CD14-positive monocyte (primary cell): Measurements from ENCODE around the gene NQO1. TPM values are rescaled to one million over a fixed set of nuclear protein-coding genes. Genes with fewer than 3 reads are reported as not detected.

Source experiments
- DNase-seq, 3 donors: peaks; one replicate each; pipeline ENCODE4 v3.0.0-alpha.2; 2011 to 2022
- H2AFZ ChIP-seq: 2 replicates; pipeline ENCODE4 v1.6.0; 2012; ENCODE audit warnings: mild to moderate bottlenecking, low read depth, low read length, inconsistent platforms; ENCODE audit not compliant: insufficient read depth, poor library complexity, severe bottlenecking
- H3K27ac ChIP-seq, 2 donors: 1 replicate in 1 of 2; 2 replicates in 1 of 2; pipeline ENCODE4 v1.5.1; 2012 to 2013; ENCODE audit warnings: low read length in 2 of 2, control low read depth in 1 of 2, inconsistent platforms in 1 of 2, low read depth in 1 of 2, mild to moderate bottlenecking in 1 of 2
- H3K27me3 ChIP-seq, 2 donors: one replicate each; pipeline versions ENCODE4 v1.6.0 to v1.6.1; 2011 to 2013; ENCODE audit warnings: low read length in 2 of 2; ENCODE audit not compliant: control insufficient read depth in 2 of 2, insufficient read depth in 2 of 2
- H3K36me3 ChIP-seq, 2 donors: replicated peaks in 1 of 2; 1 replicate in 1 of 2; 2 replicates in 1 of 2; pipeline versions ENCODE4 v1.5.1 to v1.6.1; 2012 to 2013; ENCODE audit warnings: low read length in 2 of 2, control low read depth in 1 of 2, inconsistent platforms in 1 of 2, mild to moderate bottlenecking in 1 of 2; ENCODE audit not compliant: insufficient read depth in 2 of 2, control insufficient read depth in 1 of 2
- H3K4me1 ChIP-seq, 2 donors: 1 replicate in 1 of 2; 2 replicates in 1 of 2; pipeline versions ENCODE4 v1.5.1 to v1.6.1; 2012 to 2013; ENCODE audit warnings: low read length in 2 of 2, control low read depth in 1 of 2, inconsistent platforms in 1 of 2, mild to moderate bottlenecking in 1 of 2, moderate library complexity in 1 of 2; ENCODE audit not compliant: insufficient read depth in 2 of 2, control insufficient read depth in 1 of 2
- H3K4me2 ChIP-seq: replicated peaks from 2 replicates; pipeline ENCODE3; 2012; ENCODE audit warnings: low read length, moderate library complexity, mild to moderate bottlenecking; ENCODE audit not compliant: poor library complexity, severe bottlenecking; ENCODE audit errors: extremely low read depth
- H3K4me3 ChIP-seq, 3 experiments: fragments of 200-600 bp in 1 of 3; sonication (generic) in 1 of 3; replicated peaks in 1 of 3; 1 replicate in 2 of 3; 2 replicates in 1 of 3; pipeline ENCODE4 v1.5.1; 2011 to 2013; ENCODE audit warnings: low read length in 3 of 3, mild to moderate bottlenecking in 3 of 3, control low read depth in 2 of 3, low read depth in 2 of 3, inconsistent platforms in 1 of 3, moderate library complexity in 1 of 3
- H3K79me2 ChIP-seq: 2 replicates; pipeline ENCODE4 v1.6.0; 2012; ENCODE audit warnings: mild to moderate bottlenecking, control low read depth, inconsistent platforms, low read length, moderate library complexity; ENCODE audit not compliant: insufficient read depth
- H3K9ac ChIP-seq: 2 replicates; pipeline ENCODE4 v1.6.0; 2017; ENCODE audit warnings: low read length, mild to moderate bottlenecking; ENCODE audit not compliant: insufficient read depth, poor library complexity, severe bottlenecking
- H3K9me3 ChIP-seq, 2 donors: replicated peaks in 1 of 2; 1 replicate in 1 of 2; 2 replicates in 1 of 2; pipeline versions ENCODE4 v1.5.1 to v1.6.1; 2012 to 2013; ENCODE audit warnings: low read length in 2 of 2, control low read depth in 1 of 2; ENCODE audit not compliant: control insufficient read depth in 1 of 2, insufficient read depth in 1 of 2
- H4K20me1 ChIP-seq: 2 replicates; pipeline ENCODE4 v1.6.0; 2012; ENCODE audit warnings: mild to moderate bottlenecking, low read length, control low read depth, moderate library complexity; ENCODE audit not compliant: insufficient read depth
- H3K27ac Mint-ChIP-seq, 7 donors: one replicate each; pipeline ENCODE4 v1.8.0; 2020; ENCODE audit warnings: mild to moderate bottlenecking in 7 of 7, mixed read lengths in 7 of 7, moderate library complexity in 6 of 7, inconsistent platforms in 2 of 7
- H3K27me3 Mint-ChIP-seq, 3 donors: one replicate each; pipeline ENCODE4 v1.8.0; 2021 to 2022; ENCODE audit warnings: low read depth in 3 of 3, mild to moderate bottlenecking in 3 of 3, mixed read lengths in 3 of 3, moderate library complexity in 3 of 3, inconsistent platforms in 1 of 3
- H3K36me3 Mint-ChIP-seq, 2 donors: one replicate each; pipeline ENCODE4 v1.8.0; 2020; ENCODE audit warnings: mixed read lengths in 2 of 2, inconsistent platforms in 1 of 2, mild to moderate bottlenecking in 1 of 2
- H3K4me1 Mint-ChIP-seq: one replicate; pipeline ENCODE4 v1.8.0; 2020; ENCODE audit warnings: mild to moderate bottlenecking, mixed read lengths
- H3K4me3 Mint-ChIP-seq, 2 donors: one replicate each; pipeline ENCODE4 v1.8.0; 2020; ENCODE audit warnings: mild to moderate bottlenecking in 2 of 2, mixed read lengths in 2 of 2, moderate library complexity in 1 of 2
- H3K9me3 Mint-ChIP-seq, 7 donors: one replicate each; pipeline ENCODE4 v1.8.0; 2020 to 2022; ENCODE audit warnings: mixed read lengths in 7 of 7, mild to moderate bottlenecking in 6 of 7, moderate library complexity in 6 of 7, inconsistent platforms in 2 of 7
- WGBS: methylation state at CpG from one replicate; pipeline ENCODE4 v1.1.5; 2013; ENCODE audit warnings: missing lambda C conversion rate; ENCODE audit not compliant: insufficient coverage; 5-methylcytosine and 5-hydroxymethylcytosine counted together
- intact Hi-C, 2 donors: fragments of 100-400 bp; cut with micrococcal nuclease; formaldehyde crosslinking; loops; one replicate each; pipeline versions ENCODE4 v1.15.0 to v1.15.1; 2023
- polyA plus RNA-seq, 3 donors: library from polyadenylated mRNA; depleted of rRNA in 1 of 3; unstranded in 2 of 3; stranded (reverse) in 1 of 3; fragments of 300-500 nt in 2 of 3; fragments of >200 nt in 1 of 3; fragmentation: Illumina TruSeq in 2 of 3; gene quantifications; 1 replicate in 2 of 3; 2 replicates in 1 of 3; pipeline ENCODE4 v1.2.3, GENCODE V29; 2012 to 2021
- TF ChIP-seq, protein P1 (sequence below): fragments of 200-600 bp; IDR thresholded peaks from one replicate; pipeline ENCODE4 v1.8.0; 2022; ENCODE audit warnings: antibody characterized with exemption, mild to moderate bottlenecking

NQO1 gene
- polyA plus RNA-seq, 3 donors, result 0.51 to 3.9 (median 3.0) TPM

DNA sequence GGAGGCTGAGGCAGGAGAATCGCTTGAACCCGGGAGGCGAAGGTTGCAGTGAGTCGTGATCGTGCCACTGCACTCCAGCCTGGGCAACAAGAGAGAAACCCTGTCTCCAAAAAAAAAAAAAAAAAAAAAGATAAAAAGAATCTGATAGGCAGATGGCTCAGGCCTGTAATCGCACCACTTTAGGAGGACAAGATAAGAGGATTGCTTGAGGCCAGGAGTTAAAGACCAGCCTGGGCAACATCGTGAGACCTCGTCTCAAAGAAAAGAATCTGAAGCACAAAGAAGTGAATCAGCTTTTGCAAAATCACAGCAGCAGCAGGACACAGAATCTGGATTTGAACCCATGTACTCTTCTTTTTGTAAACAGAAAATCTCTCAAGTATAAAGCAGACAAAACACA lies 20.8 kb upstream of the NQO1 start:
- Histone ChIP-seq H3K79me2 (peaks cover 2% of the 10 kb centered on the region), H3K36me3 (peaks cover 82 to 99% of the 10 kb centered on the region in 2 donors), H3K27ac (no peak overlapping the region), H3K4me1 (no peaks in the 10 kb centered on the region), H3K27me3 (no peaks in the 10 kb centered on the region), H2AFZ (no peak overlapping the region), H3K9ac (no peak overlapping the region), H3K4me3 (no peak overlapping the region), H4K20me1 (no peaks in the 10 kb centered on the region), H3K4me2 (no peak overlapping the region), H3K9me3 (no peaks in the 10 kb centered on the region)
- DNase-seq, result no peak
- intact Hi-C loops, result no loop called here
- 90% methylated on average over 2 of the region's 8 CpGs for WGBS
- no peaks in the 10 kb centered on the region for H3K27me3 Mint-ChIP-seq
- peaks cover 0 to 3% (median 0%) of the 10 kb centered on the region in 7 donors for H3K9me3 Mint-ChIP-seq
- no peaks in the 10 kb centered on the region for H3K4me1 Mint-ChIP-seq
- H3K36me3 Mint-ChIP-seq, result peaks cover 83 to 97% of the 10 kb centered on the region in 2 donors
- H3K27ac Mint-ChIP-seq, result no peak overlapping the region
- no peak overlapping the region for H3K4me3 Mint-ChIP-seq
- TF ChIP-seq, protein P1, sequence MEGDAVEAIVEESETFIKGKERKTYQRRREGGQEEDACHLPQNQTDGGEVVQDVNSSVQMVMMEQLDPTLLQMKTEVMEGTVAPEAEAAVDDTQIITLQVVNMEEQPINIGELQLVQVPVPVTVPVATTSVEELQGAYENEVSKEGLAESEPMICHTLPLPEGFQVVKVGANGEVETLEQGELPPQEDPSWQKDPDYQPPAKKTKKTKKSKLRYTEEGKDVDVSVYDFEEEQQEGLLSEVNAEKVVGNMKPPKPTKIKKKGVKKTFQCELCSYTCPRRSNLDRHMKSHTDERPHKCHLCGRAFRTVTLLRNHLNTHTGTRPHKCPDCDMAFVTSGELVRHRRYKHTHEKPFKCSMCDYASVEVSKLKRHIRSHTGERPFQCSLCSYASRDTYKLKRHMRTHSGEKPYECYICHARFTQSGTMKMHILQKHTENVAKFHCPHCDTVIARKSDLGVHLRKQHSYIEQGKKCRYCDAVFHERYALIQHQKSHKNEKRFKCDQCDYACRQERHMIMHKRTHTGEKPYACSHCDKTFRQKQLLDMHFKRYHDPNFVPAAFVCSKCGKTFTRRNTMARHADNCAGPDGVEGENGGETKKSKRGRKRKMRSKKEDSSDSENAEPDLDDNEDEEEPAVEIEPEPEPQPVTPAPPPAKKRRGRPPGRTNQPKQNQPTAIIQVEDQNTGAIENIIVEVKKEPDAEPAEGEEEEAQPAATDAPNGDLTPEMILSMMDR, result no peak

DNA sequence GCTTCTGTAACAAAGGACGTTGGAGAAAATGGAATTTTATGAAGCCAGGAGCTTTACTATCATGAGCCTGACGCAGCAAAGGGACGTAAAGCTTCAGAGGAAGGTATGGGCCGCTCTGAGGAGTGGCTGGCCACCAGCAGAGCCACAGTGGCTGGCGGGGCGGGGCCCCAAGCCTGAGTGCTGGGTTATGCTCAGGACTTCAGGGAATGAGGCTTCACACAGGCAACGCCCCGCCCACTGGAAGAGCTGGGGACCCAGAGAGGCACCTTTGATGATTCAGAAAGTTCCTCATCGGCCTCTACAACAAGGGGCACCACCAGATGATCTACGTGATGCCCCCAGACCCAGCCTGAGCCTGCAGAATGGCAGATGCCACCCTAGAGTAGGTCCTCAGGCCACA lies 19.6 kb upstream of the NQO1 start:
- intact Hi-C loops, result no loop called here
- TF ChIP-seq, protein P1, result no peak
- no peaks in the 10 kb centered on the region for H3K4me1 ChIP-seq
- no peak overlapping the region for H3K9ac ChIP-seq
- H3K36me3 Mint-ChIP-seq, result peaks cover 83 to 97% of the 10 kb centered on the region in 2 donors
- peaks cover 89 to 100% of the 10 kb centered on the region in 2 donors for H3K36me3 ChIP-seq
- peaks cover 2% of the 10 kb centered on the region for H3K4me1 Mint-ChIP-seq
- H4K20me1 ChIP-seq, result no peaks in the 10 kb centered on the region
- H3K9me3 Mint-ChIP-seq, result peaks cover 0 to 4% (median 0%) of the 10 kb centered on the region in 7 donors
- no peaks in the 10 kb centered on the region for H3K9me3 ChIP-seq
- no peak for DNase-seq
- no peaks in the 10 kb centered on the region for H3K79me2 ChIP-seq
- WGBS, result 92% methylated on average over 10 of the region's 10 CpGs
- no peak overlapping the region for H3K4me3 Mint-ChIP-seq
- no peak overlapping the region for H3K4me3 ChIP-seq
- no peak overlapping the region for H3K4me2 ChIP-seq
- no peaks in the 10 kb centered on the region for H3K27me3 Mint-ChIP-seq
- H3K27ac Mint-ChIP-seq, result no peak overlapping the region
- H2AFZ ChIP-seq, result no peak overlapping the region
- no peaks in the 10 kb centered on the region for H3K27me3 ChIP-seq
- H3K27ac ChIP-seq, result no peak overlapping the region
